ENCODE measurements around the gene ZBTB7C.
"Not testable (repeated sequence)": the region's sequence is repeated elsewhere in the genome, so short reads cannot be mapped to it uniquely, and the experiment has no call there.

Gene ZBTB7C

DNA sequence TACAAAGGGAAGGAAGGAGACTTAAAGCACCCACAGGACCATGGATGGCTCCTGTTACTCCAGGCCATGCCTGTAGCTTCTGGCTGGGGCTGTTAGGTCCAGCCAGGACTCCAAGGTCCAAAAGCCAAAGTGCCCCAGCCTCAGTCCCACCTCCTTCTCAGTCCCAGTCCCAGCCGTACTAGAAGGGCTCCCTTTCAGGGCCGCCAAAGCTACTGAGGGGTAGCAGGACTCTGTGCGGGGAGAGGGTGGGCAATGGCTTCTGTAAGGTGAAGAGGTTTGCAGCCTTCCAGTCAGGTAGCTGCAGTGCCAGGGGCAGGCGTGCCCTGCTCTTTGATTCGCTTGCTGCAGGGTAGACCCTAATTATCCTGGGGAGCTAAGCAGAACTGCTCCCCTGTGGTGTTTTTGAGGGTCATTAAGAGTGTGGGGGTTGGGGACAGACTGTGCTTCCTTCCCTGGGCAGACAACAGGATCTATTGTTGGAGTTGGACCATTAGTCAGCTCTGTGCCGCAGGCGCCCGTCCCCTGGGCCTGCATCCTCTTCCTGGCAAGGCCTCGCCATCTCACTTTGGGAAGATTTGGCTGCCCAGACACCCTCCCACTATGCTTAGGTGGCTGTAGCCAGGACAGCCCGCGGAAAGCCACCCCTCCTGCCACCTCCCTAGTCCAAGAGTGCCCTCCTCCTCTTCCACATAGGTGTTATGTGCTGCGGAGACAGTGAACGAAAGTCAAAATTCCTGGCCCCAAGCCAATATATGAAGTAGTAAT, 118.8 kb downstream of the ZBTB7C start:
- no peaks in the 10 kb centered on the region for H3K36me3 ChIP-seq (ENCODE audit: insufficient read depth, low read length)
- H2AFZ ChIP-seq (ENCODE audit: low read depth, low read length): no peak overlapping the region
- H3K4me3 ChIP-seq (ENCODE audit: low read depth in 1 of 2, low read length in 2 of 2): no peak overlapping the region
- no peak overlapping the region for H3K9ac ChIP-seq (ENCODE audit: low read depth, low read length)
- H3K4me1 ChIP-seq (ENCODE audit: insufficient read depth, low read length): no peaks in the 10 kb centered on the region
- DNase-seq: no peak
- no peak overlapping the region for H3K27ac ChIP-seq (ENCODE audit: low read length)
- no peaks in the 10 kb centered on the region for H3K9me3 ChIP-seq (ENCODE audit: insufficient read depth, low read length, severe bottlenecking)
- no peak overlapping the region for H3K4me2 ChIP-seq (ENCODE audit: insufficient read depth, low read length)
- no peaks in the 10 kb centered on the region for H4K20me1 ChIP-seq (ENCODE audit: insufficient read depth, low read length)
- no peak for ATAC-seq (ENCODE audit: insufficient read depth, low read depth)
- H3K79me2 ChIP-seq (ENCODE audit: insufficient read depth, low read length): no peaks in the 10 kb centered on the region
- TF ChIP-seq EZH2 (IDR thresholded peaks at IDR 0.05; ENCODE audit: borderline replicate concordance, low read depth, low read length, severe bottlenecking): no peak
- TF ChIP-seq, protein P1, sequence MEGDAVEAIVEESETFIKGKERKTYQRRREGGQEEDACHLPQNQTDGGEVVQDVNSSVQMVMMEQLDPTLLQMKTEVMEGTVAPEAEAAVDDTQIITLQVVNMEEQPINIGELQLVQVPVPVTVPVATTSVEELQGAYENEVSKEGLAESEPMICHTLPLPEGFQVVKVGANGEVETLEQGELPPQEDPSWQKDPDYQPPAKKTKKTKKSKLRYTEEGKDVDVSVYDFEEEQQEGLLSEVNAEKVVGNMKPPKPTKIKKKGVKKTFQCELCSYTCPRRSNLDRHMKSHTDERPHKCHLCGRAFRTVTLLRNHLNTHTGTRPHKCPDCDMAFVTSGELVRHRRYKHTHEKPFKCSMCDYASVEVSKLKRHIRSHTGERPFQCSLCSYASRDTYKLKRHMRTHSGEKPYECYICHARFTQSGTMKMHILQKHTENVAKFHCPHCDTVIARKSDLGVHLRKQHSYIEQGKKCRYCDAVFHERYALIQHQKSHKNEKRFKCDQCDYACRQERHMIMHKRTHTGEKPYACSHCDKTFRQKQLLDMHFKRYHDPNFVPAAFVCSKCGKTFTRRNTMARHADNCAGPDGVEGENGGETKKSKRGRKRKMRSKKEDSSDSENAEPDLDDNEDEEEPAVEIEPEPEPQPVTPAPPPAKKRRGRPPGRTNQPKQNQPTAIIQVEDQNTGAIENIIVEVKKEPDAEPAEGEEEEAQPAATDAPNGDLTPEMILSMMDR (IDR thresholded peaks at IDR 0.05; ENCODE audit: borderline replicate concordance, extremely low read depth, low read length, poor library complexity, severe bottlenecking): no peak
- H3K27me3 ChIP-seq (ENCODE audit: insufficient read depth, low read length, poor library complexity): no peaks in the 10 kb centered on the region

- Histone ChIP-seq H3K4me3 (ENCODE audit: low read depth in 1 of 2, low read length in 2 of 2) (no peak overlapping the region), H3K9me3 (ENCODE audit: insufficient read depth, low read length, severe bottlenecking) (no peaks in the 10 kb centered on the region), H4K20me1 (ENCODE audit: insufficient read depth, low read length) (no peaks in the 10 kb centered on the region), H3K4me2 (ENCODE audit: insufficient read depth, low read length) (no peak overlapping the region), H3K79me2 (ENCODE audit: insufficient read depth, low read length) (no peaks in the 10 kb centered on the region), H3K4me1 (ENCODE audit: insufficient read depth, low read length) (no peaks in the 10 kb centered on the region), H2AFZ (ENCODE audit: low read depth, low read length) (no peak overlapping the region), H3K36me3 (ENCODE audit: insufficient read depth, low read length) (no peaks in the 10 kb centered on the region), H3K9ac (ENCODE audit: low read depth, low read length) (no peak overlapping the region), H3K27ac (ENCODE audit: low read length) (no peak overlapping the region), H3K27me3 (ENCODE audit: insufficient read depth, low read length, poor library complexity) (no peaks in the 10 kb centered on the region)
- TF ChIP-seq, protein P1 (IDR thresholded peaks at IDR 0.05; ENCODE audit: borderline replicate concordance, extremely low read depth, low read length, poor library complexity, severe bottlenecking): no peak
- no peak for TF ChIP-seq EZH2 (IDR thresholded peaks at IDR 0.05; ENCODE audit: borderline replicate concordance, low read depth, low read length, severe bottlenecking)
- ATAC-seq (ENCODE audit: insufficient read depth, low read depth): no peak
- no peak for DNase-seq
Observed at GRCh38 chr18:48284743-48285142, 124.4 kb downstream of the ZBTB7C start.

DNA sequence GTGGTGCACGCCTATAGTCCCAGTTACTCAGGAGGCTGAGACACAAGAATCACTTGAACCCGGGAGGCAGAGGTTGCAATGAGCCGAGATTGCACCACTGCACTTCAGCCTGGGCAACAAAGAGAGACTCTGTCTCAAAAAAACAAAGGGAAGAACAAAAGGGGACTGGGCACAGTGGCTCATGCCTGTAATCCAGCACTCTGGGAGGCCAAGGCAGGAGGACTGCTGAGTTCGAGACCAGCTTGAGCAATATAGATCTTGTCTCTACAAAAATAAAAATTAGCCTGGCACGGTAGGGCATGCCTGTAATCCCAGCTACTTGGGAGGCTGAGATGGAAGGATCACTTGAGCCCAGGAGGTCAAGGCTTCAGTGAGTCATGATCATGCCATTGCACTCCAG, 125.2 kb downstream of the ZBTB7C start:
- H3K4me2 ChIP-seq (ENCODE audit: insufficient read depth, low read length); H3K4me1 ChIP-seq (ENCODE audit: insufficient read depth, low read length); ATAC-seq (ENCODE audit: insufficient read depth, low read depth): not testable (repeated sequence)

DNA sequence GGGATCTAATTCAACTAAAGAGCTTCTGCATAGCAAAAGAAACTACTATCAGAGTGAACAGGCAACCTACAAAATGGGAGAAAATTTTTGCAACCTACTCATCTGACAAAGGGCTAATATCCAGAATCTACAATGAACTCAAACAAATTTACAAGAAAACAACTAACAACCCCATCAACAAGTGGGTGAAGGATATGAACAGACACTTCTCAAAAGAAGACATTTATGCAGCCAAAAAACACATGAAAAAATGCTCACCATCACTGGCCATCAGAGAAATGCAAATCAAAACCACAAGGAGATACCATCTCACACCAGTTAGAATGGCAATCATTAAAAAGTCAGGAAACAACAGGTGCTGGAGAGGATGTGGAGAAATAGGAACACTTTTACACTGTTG, 127.7 kb downstream of the ZBTB7C start:
- H4K20me1 ChIP-seq (ENCODE audit: insufficient read depth, low read length); H3K27ac ChIP-seq (ENCODE audit: low read length); H2AFZ ChIP-seq (ENCODE audit: low read depth, low read length); H3K27me3 ChIP-seq (ENCODE audit: insufficient read depth, low read length, poor library complexity); H3K79me2 ChIP-seq (ENCODE audit: insufficient read depth, low read length); H3K4me1 ChIP-seq (ENCODE audit: insufficient read depth, low read length); DNase-seq; H3K9me3 ChIP-seq (ENCODE audit: insufficient read depth, low read length, severe bottlenecking); H3K4me2 ChIP-seq (ENCODE audit: insufficient read depth, low read length); H3K9ac ChIP-seq (ENCODE audit: low read depth, low read length); ATAC-seq (ENCODE audit: insufficient read depth, low read depth); H3K4me3 ChIP-seq (ENCODE audit: low read depth in 1 of 2, low read length in 2 of 2); H3K36me3 ChIP-seq (ENCODE audit: insufficient read depth, low read length): not testable (repeated sequence)

More for the DNA sequence above, 125.2 kb downstream of the ZBTB7C start:
- not testable (repeated sequence) for H3K9ac ChIP-seq (ENCODE audit: low read depth, low read length); H3K36me3 ChIP-seq (ENCODE audit: insufficient read depth, low read length); DNase-seq; H3K27ac ChIP-seq (ENCODE audit: low read length); H3K27me3 ChIP-seq (ENCODE audit: insufficient read depth, low read length, poor library complexity); H3K9me3 ChIP-seq (ENCODE audit: insufficient read depth, low read length, severe bottlenecking); H3K4me3 ChIP-seq (ENCODE audit: low read depth in 1 of 2, low read length in 2 of 2); H3K79me2 ChIP-seq (ENCODE audit: insufficient read depth, low read length); H4K20me1 ChIP-seq (ENCODE audit: insufficient read depth, low read length); H2AFZ ChIP-seq (ENCODE audit: low read depth, low read length)
